Measurements from ENCODE around the gene ARHGAP26. TPM values are rescaled to one million over a fixed set of nuclear protein-coding genes. Genes with fewer than 3 reads are reported as not detected.

Gene ARHGAP26
- total and polyA plus RNA-seq, 2 experiments from 2014 or later, result 9.5 to 16.8 TPM

DNA sequence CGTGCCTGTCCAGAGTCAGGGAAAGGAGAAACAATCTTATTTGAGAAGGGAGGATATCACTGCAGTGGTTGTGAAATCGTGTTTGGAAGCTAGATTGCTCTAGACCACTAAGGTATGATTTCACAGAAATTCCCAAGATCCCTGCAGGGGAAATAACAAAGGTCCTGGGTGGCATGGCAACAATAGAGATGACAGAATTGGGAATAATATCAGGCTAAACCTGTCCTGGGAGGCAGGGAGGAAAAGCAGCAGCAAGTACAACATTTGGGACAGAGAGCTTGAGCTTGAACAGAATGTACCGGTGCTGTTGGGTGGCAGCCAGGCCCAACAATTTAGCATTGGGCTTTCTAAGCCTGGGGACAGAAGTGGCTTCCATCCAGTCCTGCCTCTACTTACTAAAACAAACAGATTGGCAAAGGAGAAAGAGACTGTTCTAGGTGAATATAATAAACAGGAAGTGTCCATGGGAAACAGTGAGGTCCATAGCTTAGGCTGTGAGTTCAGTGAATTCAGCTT is 17.0 kb upstream of the ARHGAP26 start:
- Histone ChIP-seq H3K79me2 (replicated peaks; ENCODE audit: insufficient read depth) (no peaks in the 10 kb centered on the region), H3K4me2 (no peak overlapping the region), H3K9me2 (ENCODE audit: insufficient read depth) (no peaks in the 10 kb centered on the region), H3F3A (replicated peaks; ENCODE audit: low read depth) (no peaks in the 10 kb centered on the region), H3K4me1 (ENCODE audit: insufficient read depth) (no peaks in the 10 kb centered on the region), H3K36me3 (ENCODE audit: insufficient read depth) (peaks cover 4% of the 10 kb centered on the region; the same call in 1 of the 2 replicates), H2AFZ (no peak overlapping the region), H3K27ac (ENCODE audit: low read depth) (no peak overlapping the region; the same call in 1 of the 2 replicates), H3K27me3 (ENCODE audit: insufficient read depth) (no peaks in the 10 kb centered on the region), H3K4me3 (no peak overlapping the region), H4K20me1 (replicated peaks; ENCODE audit: insufficient read depth) (no peaks in the 10 kb centered on the region)
- TF ChIP-seq, protein P1, sequence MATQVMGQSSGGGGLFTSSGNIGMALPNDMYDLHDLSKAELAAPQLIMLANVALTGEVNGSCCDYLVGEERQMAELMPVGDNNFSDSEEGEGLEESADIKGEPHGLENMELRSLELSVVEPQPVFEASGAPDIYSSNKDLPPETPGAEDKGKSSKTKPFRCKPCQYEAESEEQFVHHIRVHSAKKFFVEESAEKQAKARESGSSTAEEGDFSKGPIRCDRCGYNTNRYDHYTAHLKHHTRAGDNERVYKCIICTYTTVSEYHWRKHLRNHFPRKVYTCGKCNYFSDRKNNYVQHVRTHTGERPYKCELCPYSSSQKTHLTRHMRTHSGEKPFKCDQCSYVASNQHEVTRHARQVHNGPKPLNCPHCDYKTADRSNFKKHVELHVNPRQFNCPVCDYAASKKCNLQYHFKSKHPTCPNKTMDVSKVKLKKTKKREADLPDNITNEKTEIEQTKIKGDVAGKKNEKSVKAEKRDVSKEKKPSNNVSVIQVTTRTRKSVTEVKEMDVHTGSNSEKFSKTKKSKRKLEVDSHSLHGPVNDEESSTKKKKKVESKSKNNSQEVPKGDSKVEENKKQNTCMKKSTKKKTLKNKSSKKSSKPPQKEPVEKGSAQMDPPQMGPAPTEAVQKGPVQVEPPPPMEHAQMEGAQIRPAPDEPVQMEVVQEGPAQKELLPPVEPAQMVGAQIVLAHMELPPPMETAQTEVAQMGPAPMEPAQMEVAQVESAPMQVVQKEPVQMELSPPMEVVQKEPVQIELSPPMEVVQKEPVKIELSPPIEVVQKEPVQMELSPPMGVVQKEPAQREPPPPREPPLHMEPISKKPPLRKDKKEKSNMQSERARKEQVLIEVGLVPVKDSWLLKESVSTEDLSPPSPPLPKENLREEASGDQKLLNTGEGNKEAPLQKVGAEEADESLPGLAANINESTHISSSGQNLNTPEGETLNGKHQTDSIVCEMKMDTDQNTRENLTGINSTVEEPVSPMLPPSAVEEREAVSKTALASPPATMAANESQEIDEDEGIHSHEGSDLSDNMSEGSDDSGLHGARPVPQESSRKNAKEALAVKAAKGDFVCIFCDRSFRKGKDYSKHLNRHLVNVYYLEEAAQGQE (IDR thresholded peaks at IDR 0.05; ENCODE audit: unreplicated experiment), result no peak
- TF ChIP-seq, protein P2, sequence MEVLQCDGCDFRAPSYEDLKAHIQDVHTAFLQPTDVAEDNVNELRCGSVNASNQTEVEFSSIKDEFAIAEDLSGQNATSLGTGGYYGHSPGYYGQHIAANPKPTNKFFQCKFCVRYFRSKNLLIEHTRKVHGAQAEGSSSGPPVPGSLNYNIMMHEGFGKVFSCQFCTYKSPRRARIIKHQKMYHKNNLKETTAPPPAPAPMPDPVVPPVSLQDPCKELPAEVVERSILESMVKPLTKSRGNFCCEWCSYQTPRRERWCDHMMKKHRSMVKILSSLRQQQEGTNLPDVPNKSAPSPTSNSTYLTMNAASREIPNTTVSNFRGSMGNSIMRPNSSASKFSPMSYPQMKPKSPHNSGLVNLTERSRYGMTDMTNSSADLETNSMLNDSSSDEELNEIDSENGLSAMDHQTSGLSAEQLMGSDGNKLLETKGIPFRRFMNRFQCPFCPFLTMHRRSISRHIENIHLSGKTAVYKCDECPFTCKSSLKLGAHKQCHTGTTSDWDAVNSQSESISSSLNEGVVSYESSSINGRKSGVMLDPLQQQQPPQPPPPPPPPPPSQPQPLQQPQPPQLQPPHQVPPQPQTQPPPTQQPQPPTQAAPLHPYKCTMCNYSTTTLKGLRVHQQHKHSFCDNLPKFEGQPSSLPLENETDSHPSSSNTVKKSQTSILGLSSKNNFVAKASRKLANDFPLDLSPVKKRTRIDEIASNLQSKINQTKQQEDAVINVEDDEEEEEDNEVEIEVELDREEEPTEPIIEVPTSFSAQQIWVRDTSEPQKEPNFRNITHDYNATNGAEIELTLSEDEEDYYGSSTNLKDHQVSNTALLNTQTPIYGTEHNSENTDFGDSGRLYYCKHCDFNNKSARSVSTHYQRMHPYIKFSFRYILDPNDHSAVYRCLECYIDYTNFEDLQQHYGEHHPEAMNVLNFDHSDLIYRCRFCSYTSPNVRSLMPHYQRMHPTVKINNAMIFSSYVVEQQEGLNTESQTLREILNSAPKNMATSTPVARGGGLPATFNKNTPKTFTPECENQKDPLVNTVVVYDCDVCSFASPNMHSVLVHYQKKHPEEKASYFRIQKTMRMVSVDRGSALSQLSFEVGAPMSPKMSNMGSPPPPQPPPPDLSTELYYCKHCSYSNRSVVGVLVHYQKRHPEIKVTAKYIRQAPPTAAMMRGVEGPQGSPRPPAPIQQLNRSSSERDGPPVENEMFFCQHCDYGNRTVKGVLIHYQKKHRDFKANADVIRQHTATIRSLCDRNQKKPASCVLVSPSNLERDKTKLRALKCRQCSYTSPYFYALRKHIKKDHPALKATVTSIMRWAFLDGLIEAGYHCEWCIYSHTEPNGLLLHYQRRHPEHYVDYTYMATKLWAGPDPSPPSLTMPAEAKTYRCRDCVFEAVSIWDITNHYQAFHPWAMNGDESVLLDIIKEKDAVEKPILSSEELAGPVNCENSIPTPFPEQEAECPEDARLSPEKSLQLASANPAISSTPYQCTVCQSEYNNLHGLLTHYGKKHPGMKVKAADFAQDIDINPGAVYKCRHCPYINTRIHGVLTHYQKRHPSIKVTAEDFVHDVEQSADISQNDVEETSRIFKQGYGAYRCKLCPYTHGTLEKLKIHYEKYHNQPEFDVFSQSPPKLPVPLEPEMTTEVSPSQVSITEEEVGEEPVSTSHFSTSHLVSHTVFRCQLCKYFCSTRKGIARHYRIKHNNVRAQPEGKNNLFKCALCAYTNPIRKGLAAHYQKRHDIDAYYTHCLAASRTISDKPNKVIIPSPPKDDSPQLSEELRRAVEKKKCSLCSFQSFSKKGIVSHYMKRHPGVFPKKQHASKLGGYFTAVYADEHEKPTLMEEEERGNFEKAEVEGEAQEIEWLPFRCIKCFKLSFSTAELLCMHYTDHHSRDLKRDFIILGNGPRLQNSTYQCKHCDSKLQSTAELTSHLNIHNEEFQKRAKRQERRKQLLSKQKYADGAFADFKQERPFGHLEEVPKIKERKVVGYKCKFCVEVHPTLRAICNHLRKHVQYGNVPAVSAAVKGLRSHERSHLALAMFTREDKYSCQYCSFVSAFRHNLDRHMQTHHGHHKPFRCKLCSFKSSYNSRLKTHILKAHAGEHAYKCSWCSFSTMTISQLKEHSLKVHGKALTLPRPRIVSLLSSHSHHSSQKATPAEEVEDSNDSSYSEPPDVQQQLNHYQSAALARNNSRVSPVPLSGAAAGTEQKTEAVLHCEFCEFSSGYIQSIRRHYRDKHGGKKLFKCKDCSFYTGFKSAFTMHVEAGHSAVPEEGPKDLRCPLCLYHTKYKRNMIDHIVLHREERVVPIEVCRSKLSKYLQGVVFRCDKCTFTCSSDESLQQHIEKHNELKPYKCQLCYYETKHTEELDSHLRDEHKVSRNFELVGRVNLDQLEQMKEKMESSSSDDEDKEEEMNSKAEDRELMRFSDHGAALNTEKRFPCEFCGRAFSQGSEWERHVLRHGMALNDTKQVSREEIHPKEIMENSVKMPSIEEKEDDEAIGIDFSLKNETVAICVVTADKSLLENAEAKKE (CRISPR knock-in tag; IDR thresholded peaks at IDR 0.05), result no peak
- TF ChIP-seq JUNB (IDR thresholded peaks at IDR 0.05; ENCODE audit: unreplicated experiment) (no peak), CREB1 (CRISPR knock-in tag; IDR thresholded peaks at IDR 0.05; ENCODE audit: low read depth) (no peak), EZH2phosphoT487 (IDR thresholded peaks at IDR 0.05; ENCODE audit: unreplicated experiment) (no peak), POLR2AphosphoS5 (IDR thresholded peaks at IDR 0.05; ENCODE audit: low read depth) (no peak), EZH2 (IDR thresholded peaks at IDR 0.05; ENCODE audit: low read depth, unreplicated experiment) (no peak), NANOG (IDR thresholded peaks at IDR 0.05; ENCODE audit: borderline replicate concordance) (no peak), ZNF331 (CRISPR knock-in tag; IDR thresholded peaks at IDR 0.05; ENCODE audit: low read depth) (no peak), STAT1 (IDR thresholded peaks at IDR 0.05; ENCODE audit: unreplicated experiment) (no peak), ZNF114 (CRISPR knock-in tag; IDR thresholded peaks at IDR 0.05) (no peak)
- TF ChIP-seq, protein P3, sequence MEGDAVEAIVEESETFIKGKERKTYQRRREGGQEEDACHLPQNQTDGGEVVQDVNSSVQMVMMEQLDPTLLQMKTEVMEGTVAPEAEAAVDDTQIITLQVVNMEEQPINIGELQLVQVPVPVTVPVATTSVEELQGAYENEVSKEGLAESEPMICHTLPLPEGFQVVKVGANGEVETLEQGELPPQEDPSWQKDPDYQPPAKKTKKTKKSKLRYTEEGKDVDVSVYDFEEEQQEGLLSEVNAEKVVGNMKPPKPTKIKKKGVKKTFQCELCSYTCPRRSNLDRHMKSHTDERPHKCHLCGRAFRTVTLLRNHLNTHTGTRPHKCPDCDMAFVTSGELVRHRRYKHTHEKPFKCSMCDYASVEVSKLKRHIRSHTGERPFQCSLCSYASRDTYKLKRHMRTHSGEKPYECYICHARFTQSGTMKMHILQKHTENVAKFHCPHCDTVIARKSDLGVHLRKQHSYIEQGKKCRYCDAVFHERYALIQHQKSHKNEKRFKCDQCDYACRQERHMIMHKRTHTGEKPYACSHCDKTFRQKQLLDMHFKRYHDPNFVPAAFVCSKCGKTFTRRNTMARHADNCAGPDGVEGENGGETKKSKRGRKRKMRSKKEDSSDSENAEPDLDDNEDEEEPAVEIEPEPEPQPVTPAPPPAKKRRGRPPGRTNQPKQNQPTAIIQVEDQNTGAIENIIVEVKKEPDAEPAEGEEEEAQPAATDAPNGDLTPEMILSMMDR (conservative IDR thresholded peaks at IDR 0.05; ENCODE audit: low read depth in 2 of 2), result no peak
- TF ChIP-seq, protein P4, sequence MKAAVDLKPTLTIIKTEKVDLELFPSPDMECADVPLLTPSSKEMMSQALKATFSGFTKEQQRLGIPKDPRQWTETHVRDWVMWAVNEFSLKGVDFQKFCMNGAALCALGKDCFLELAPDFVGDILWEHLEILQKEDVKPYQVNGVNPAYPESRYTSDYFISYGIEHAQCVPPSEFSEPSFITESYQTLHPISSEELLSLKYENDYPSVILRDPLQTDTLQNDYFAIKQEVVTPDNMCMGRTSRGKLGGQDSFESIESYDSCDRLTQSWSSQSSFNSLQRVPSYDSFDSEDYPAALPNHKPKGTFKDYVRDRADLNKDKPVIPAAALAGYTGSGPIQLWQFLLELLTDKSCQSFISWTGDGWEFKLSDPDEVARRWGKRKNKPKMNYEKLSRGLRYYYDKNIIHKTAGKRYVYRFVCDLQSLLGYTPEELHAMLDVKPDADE (IDR thresholded peaks at IDR 0.05), result no peak
- DNase-seq (ENCODE audit: low spot score) (no peak), ATAC-seq (no peak)
- peaks cover 12% of the 10 kb centered on the region for H3K4me1 Mint-ChIP-seq
- no peak overlapping the region for H3K4me3 Mint-ChIP-seq
- H3K9me3 Mint-ChIP-seq, result no peaks in the 10 kb centered on the region
- H3K27me3 Mint-ChIP-seq (ENCODE audit: insufficient read depth, low read depth, poor library complexity), result peaks cover under 1% of the 10 kb centered on the region
- no peak overlapping the region for H3K27ac Mint-ChIP-seq
- no peaks in the 10 kb centered on the region for H3K36me3 Mint-ChIP-seq (ENCODE audit: low read depth)

All from GM23338 (cell line).